Adrenal gland (tissue), 5 donors: Measurements from ENCODE around the gene SPSB4.

Experiments
- CTCF ChIP-seq, 6 experiments: fragments of 450-650 bp in 4 of 6; fragments of 200-600 bp in 2 of 6; sonication (generic) in 1 of 6; IDR thresholded peaks; 1 replicate in 5 of 6; 2 replicates in 1 of 6; pipeline versions ENCODE4 v1.5.1 to v1.8.0; 2016 to 2021; ENCODE audit warnings: antibody characterized with exemption in 6 of 6, mild to moderate bottlenecking in 2 of 6, moderate library complexity in 1 of 6
- POLR2A ChIP-seq, 2 donors: fragments of 450-650 bp; IDR thresholded peaks; one replicate each; pipeline ENCODE4 v1.6.1; 2017; ENCODE audit warnings: antibody characterized with exemption in 2 of 2, mild to moderate bottlenecking in 2 of 2, moderate library complexity in 1 of 2
- donor health status: DM: no; HTN: no; CAD: no.

- no peak for TF ChIP-seq POLR2A (IDR thresholded peaks at IDR 0.05)
- no peak for TF ChIP-seq CTCF (IDR thresholded peaks at IDR 0.05)
These were observed 36.6 kb downstream of the SPSB4 start for GRCh38 chr3:141087778-141088130.
